NT2/D1 (cell line): Measurements from ENCODE around the gene NFRKB.

Experiments used
- SUZ12 ChIP-seq: IDR thresholded peaks from 2 replicates; pipeline ENCODE4 v1.6.1; 2011; ENCODE audit not compliant: insufficient read length, insufficient read depth; ENCODE audit errors: extremely low read depth
- YY1 ChIP-seq: IDR thresholded peaks from 2 replicates; pipeline ENCODE4 v1.6.1; 2011; ENCODE audit not compliant: insufficient read length, insufficient read depth
- ZNF274 ChIP-seq: IDR thresholded peaks from 2 replicates; pipeline ENCODE4 v1.6.1; 2011; ENCODE audit warnings: mild to moderate bottlenecking, low read depth, low read length

GRCh38 chr11:129888451-129888850 lies 6.9 kb downstream of the NFRKB start:
- TF ChIP-seq YY1 (no peak), ZNF274 (no peak), SUZ12 (no peak)
